Vagina (tissue), 2 donors: ENCODE results near the gene RAB8B. TPM values are rescaled to one million over a fixed set of nuclear protein-coding genes. Genes with fewer than 3 reads are reported as not detected.

Source experiments
- DNase-seq, 2 donors: peaks; one replicate each; pipeline ENCODE4 v3.0.0-alpha.2; 2017; ENCODE audit errors: extremely low spot score in 2 of 2
- H3K27ac ChIP-seq: fragments of 200-600 bp; sonication (generic); one replicate; pipeline ENCODE4 v1.5.1; 2019
- H3K27me3 ChIP-seq: fragments of 200-600 bp; sonication (generic); one replicate; pipeline ENCODE4 v1.5.1; 2019
- H3K36me3 ChIP-seq, 2 donors: fragments of 200-600 bp; sonication (generic); one replicate each; pipeline ENCODE4 v1.5.1; 2017 to 2019
- H3K4me1 ChIP-seq: fragments of 200-600 bp; sonication (generic); one replicate; pipeline ENCODE4 v1.5.1; 2019
- H3K4me3 ChIP-seq, 2 donors: fragments of 200-600 bp; sonication (generic); 1 replicate in 1 of 2; 2 replicates in 1 of 2; pipeline ENCODE4 v1.5.1; 2016 to 2019
- H3K9me3 ChIP-seq: fragments of 200-600 bp; sonication (generic); one replicate; pipeline ENCODE4 v1.5.1; 2019
- CTCF ChIP-seq, 3 experiments: fragments of 450-650 bp in 2 of 3; fragments of 200-600 bp in 1 of 3; sonication (generic) in 1 of 3; IDR thresholded peaks; one replicate each; pipeline ENCODE4 v1.5.1; 2017 to 2019; ENCODE audit warnings: antibody characterized with exemption in 3 of 3, mild to moderate bottlenecking in 2 of 3, moderate library complexity in 2 of 3
- POLR2A ChIP-seq, 2 donors: fragments of 450-650 bp; IDR thresholded peaks; one replicate each; pipeline ENCODE4 v1.6.1; 2017; ENCODE audit warnings: antibody characterized with exemption in 2 of 2, mild to moderate bottlenecking in 2 of 2, moderate library complexity in 2 of 2
- POLR2AphosphoS5 ChIP-seq, 2 donors: sonication (generic); formaldehyde crosslinking; IDR thresholded peaks; one replicate each; pipeline ENCODE4 v1.9.0; 2017; ENCODE audit warnings: antibody characterized with exemption in 2 of 2, mild to moderate bottlenecking in 2 of 2, low read depth in 1 of 2; ENCODE audit not compliant: insufficient read depth in 1 of 2
- intact Hi-C: fragments of 100-400 bp; cut with DNase I; formaldehyde crosslinking; loops from one replicate; pipeline ENCODE4 v1.15.1; 2023
- total RNA-seq: library from RNA; depleted of rRNA; stranded (reverse); fragments of >200 nt; gene quantifications from one replicate; pipeline ENCODE4 v1.2.3, GENCODE V29; 2016

Gene RAB8B
- total RNA-seq, 1 donor from 2014 or later: 29.5 TPM

- Histone ChIP-seq H3K27me3 (no peaks in the 10 kb centered on the region), H3K4me1 (peaks cover 54% of the 10 kb centered on the region), H3K27ac (no peak overlapping the region)
Measured at GRCh38 chr15:63197626-63198025, 8.2 kb downstream of the RAB8B start.

DNA sequence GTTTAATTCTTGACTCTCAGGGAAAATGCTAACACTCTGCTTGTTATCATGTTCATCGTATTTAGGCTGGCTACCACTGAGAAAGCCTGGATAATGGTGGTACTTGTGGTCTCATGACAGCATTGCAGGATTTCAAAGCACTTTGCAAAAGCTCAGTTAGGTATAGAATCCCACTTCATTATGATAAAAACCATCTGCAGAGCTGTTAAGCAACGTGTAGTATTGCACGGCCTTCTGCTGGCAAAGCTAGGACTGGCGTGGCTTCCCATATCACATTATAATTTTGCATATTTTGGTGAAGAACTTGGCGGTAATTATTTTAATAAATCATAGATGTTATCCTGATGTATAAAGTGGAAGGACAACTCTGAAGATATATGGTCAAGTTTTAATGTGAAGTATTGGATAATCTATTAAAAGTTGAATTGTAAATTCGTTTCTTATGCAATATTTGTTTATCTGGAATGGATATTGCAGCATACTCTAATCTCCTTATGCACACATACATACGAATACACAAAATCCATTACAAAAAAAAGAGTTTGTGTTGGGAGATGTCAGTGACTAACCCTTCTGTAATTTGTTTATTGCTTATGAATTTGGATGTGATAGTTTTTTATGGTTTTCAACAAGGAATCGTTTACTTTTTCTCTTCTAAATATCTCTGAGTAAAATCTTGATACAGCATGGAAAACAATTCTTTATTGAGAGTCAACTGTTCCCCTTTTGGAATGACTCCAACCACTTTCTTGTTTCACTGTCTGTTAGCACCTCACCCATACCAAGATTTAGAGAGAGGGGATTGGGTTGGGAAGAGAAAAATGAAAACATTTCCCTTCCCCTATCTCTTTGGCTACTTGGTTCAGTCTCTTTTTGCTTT lies 9.2 kb downstream of the RAB8B start:
- TF ChIP-seq POLR2A (IDR thresholded peaks at IDR 0.05): no peak
- no peak for TF ChIP-seq POLR2AphosphoS5 (IDR thresholded peaks at IDR 0.05; ENCODE audit: insufficient read depth in 1 of 2, low read depth in 1 of 2)
- TF ChIP-seq CTCF (IDR thresholded peaks at IDR 0.05): no peak
- Histone ChIP-seq H3K9me3 (no peaks in the 10 kb centered on the region), H3K27ac (no peak overlapping the region), H3K36me3 (no peaks in the 10 kb centered on the region), H3K4me3 (no peak overlapping the region), H3K4me1 (peaks cover 47% of the 10 kb centered on the region), H3K27me3 (no peaks in the 10 kb centered on the region)
- no peak for DNase-seq
- intact Hi-C loops: loop anchor here (10.0 kb wide), 1 partner anchor 46 kb away; no protein-coding TSS in a partner anchor

More at GRCh38 chr15:63197626-63198025, 8.2 kb downstream of the RAB8B start:
- DNase-seq: no peak
- no peak overlapping the region for H3K4me3 ChIP-seq
- no peaks in the 10 kb centered on the region for H3K9me3 ChIP-seq
- intact Hi-C loops: loop anchor here (10.0 kb wide), 1 partner anchor 47 kb away; no protein-coding TSS in a partner anchor
- TF ChIP-seq CTCF (IDR thresholded peaks at IDR 0.05) (no peak), POLR2AphosphoS5 (IDR thresholded peaks at IDR 0.05; ENCODE audit: insufficient read depth in 1 of 2, low read depth in 1 of 2) (no peak), POLR2A (IDR thresholded peaks at IDR 0.05) (no peak)
- H3K36me3 ChIP-seq: no peaks in the 10 kb centered on the region

DNA sequence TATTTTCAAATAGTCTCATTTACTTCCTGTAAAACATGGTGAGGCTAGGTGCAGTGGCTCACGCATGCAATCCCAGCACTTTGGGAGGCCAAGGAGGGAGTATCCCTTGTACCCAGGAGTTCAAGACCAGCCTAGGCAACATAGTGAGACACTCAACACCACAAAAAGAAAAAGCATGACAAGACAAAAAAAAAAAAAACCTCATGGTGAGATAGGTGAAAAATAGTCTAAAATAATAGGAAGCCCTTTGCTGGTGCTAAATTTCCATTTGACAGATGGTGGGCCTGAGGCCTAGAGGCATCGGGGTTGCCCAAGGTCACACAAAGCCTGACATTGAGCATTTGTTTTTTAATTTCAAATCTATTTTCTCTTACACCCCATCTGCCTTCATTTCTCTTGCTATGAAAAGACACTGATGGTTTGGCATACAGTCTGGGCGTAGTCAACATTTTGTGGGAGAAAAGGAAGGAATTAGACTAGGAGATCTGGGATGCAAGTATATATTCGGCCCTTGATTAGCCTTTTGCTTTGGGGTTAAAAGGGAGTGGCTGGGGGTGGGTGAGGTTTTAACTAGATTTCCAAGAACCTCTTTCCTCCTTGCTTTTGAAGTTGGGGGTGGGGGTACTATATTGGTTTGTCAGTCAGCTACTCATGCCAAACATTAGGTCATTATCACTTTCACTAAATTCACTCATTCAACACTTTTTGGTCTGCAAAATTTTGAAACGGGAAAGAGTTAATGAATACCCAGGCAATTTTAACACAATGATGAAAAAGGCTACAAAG lies 11.3 kb downstream of the RAB8B start:
- intact Hi-C loops: no loop called here
- DNase-seq: no peak
- Histone ChIP-seq H3K27me3 (no peaks in the 10 kb centered on the region), H3K9me3 (no peaks in the 10 kb centered on the region), H3K4me1 (peaks cover 30% of the 10 kb centered on the region), H3K27ac (no peak overlapping the region), H3K36me3 (no peaks in the 10 kb centered on the region), H3K4me3 (no peak overlapping the region)
- TF ChIP-seq POLR2A (IDR thresholded peaks at IDR 0.05): no peak
- no peak for TF ChIP-seq CTCF (IDR thresholded peaks at IDR 0.05)
- TF ChIP-seq POLR2AphosphoS5 (IDR thresholded peaks at IDR 0.05; ENCODE audit: insufficient read depth in 1 of 2, low read depth in 1 of 2): no peak

DNA sequence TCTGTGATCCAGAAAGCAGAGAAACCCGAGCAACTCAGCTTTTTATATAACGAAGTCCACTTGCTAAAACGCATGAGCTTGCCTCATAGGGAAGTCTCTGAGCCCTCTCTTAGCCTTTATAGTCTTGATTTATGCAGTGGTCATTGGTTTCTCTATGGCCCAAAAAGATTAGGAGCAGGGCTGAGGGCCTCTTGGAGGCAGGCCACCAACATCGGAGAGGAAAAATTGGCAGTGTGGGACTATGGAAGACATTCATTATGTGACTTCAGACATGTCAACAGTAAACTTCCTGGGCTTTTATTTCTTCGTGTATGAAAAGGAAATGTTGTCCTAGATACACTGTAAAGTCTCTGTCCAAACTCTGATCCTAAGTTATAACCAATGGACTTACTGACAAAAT lies 13.5 kb downstream of the RAB8B start:
- peaks cover 30% of the 10 kb centered on the region for H3K4me1 ChIP-seq
- DNase-seq: no peak
- H3K27ac ChIP-seq: no peak overlapping the region
- TF ChIP-seq POLR2AphosphoS5 (IDR thresholded peaks at IDR 0.05; ENCODE audit: insufficient read depth in 1 of 2, low read depth in 1 of 2) (no peak), CTCF (IDR thresholded peaks at IDR 0.05) (no peak), POLR2A (IDR thresholded peaks at IDR 0.05) (no peak)
- no peaks in the 10 kb centered on the region for H3K27me3 ChIP-seq
- no peak overlapping the region for H3K4me3 ChIP-seq
- H3K9me3 ChIP-seq: no peaks in the 10 kb centered on the region
- H3K36me3 ChIP-seq: no peaks in the 10 kb centered on the region
- intact Hi-C loops: no loop called here
